LoVo (cell line): ENCODE results near the gene USP15.

ENCODE experiments used
- DNase-seq: peaks from one replicate; pipeline ENCODE4 v3.0.0-alpha.2; 2016; ENCODE audit warnings: low spot score

Gene USP15

GRCh38 chr12:62371661-62372060 lies 111.5 kb downstream of the USP15 start:
- no peak for DNase-seq

GRCh38 chr12:62372134-62372533 lies 111.9 kb downstream of the USP15 start:
- DNase-seq = no peak

GRCh38 chr12:62372825-62373224 lies 112.6 kb downstream of the USP15 start:
- DNase-seq = no peak

GRCh38 chr12:62375603-62376002 lies 115.4 kb downstream of the USP15 start:
- DNase-seq = no peak

- DNase-seq = no peak
Measured at GRCh38 chr12:62379026-62379722, 119.0 kb downstream of the USP15 start.

GRCh38 chr12:62379723-62380045 lies 119.5 kb downstream of the USP15 start:
- no peak for DNase-seq

GRCh38 chr12:62382526-62382925 lies 122.3 kb downstream of the USP15 start:
- no peak for DNase-seq

- DNase-seq = no peak
Measured at GRCh38 chr12:62396750-62397149, 136.5 kb downstream of the USP15 start.

- no peak for DNase-seq
Measured at GRCh38 chr12:62400135-62400534, 139.9 kb downstream of the USP15 start.

- no peak for DNase-seq
Measured at GRCh38 chr12:62401631-62402030, 141.4 kb downstream of the USP15 start.

GRCh38 chr12:62403031-62403430 lies 142.8 kb downstream of the USP15 start:
- DNase-seq = no peak

- no peak for DNase-seq
Measured at GRCh38 chr12:62407587-62407986, 147.4 kb downstream of the USP15 start.

- no peak for DNase-seq
Measured at GRCh38 chr12:62409068-62409467, 148.9 kb downstream of the USP15 start.

- no peak for DNase-seq
Measured at GRCh38 chr12:62414180-62414579, 154.0 kb downstream of the USP15 start.

- DNase-seq = no peak
Measured at GRCh38 chr12:62426089-62426488, 165.9 kb downstream of the USP15 start.

- no peak for DNase-seq
Measured at GRCh38 chr12:62429457-62429856, 169.3 kb downstream of the USP15 start.

- no peak for DNase-seq
Measured at GRCh38 chr12:62434494-62435302, 174.5 kb downstream of the USP15 start.

- DNase-seq = peak; percentile 33
Measured at GRCh38 chr12:62435303-62436163, 175.3 kb downstream of the USP15 start.

GRCh38 chr12:62436164-62436503 lies 175.9 kb downstream of the USP15 start:
- DNase-seq = no peak

- peak; percentile 65 for DNase-seq
Measured at GRCh38 chr12:62438098-62438692, 178.0 kb downstream of the USP15 start.

GRCh38 chr12:62446754-62447452 lies 186.7 kb downstream of the USP15 start:
- no peak for DNase-seq

- no peak for DNase-seq
Measured at GRCh38 chr12:62448436-62448835, 188.2 kb downstream of the USP15 start.
